PC-9 (cell line): ENCODE measurements around the gene CEP112.

Experiments
- CTCF ChIP-seq: fragments of 200-600 bp; sonication (generic); conservative IDR thresholded peaks from 2 replicates; pipeline ENCODE4 v1.6.1; 2017; ENCODE audit warnings: mixed run types, antibody characterized with exemption, mild to moderate bottlenecking, moderate library complexity
- EZH2 ChIP-seq: fragments of 200-600 bp; sonication (generic); IDR thresholded peaks from 2 replicates; pipeline ENCODE4 v1.8.0; 2017; ENCODE audit warnings: antibody characterized with exemption, low read depth

DNA sequence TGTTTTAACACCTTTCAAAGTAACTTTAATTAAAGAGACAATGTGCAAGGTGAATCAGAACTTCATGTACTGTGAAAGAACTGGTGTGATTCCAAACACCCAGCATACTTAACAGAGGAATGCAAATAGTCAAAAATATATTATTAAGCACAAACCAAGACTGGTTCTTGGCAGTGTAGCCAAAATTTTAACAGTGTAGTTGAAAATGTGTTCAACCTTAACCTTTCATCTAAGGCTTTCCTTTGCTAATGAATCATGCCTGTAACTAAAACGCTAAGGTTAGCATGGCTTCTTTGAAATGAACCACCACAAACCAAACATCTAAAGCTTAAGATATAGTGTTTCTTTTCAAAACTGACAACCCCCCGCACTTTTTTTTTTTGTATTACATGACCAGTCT is 484.2 kb downstream of the CEP112 start:
- TF ChIP-seq CTCF (no peak), EZH2 (no peak)
